Measurements from ENCODE around the gene ARHGAP15. TPM values are rescaled to one million over a fixed set of nuclear protein-coding genes. Genes with fewer than 3 reads are reported as not detected.

The ARHGAP15 gene
- total and polyA plus RNA-seq, 12 donors: 4.7 to 33.8 (median 10.4) TPM

DNA sequence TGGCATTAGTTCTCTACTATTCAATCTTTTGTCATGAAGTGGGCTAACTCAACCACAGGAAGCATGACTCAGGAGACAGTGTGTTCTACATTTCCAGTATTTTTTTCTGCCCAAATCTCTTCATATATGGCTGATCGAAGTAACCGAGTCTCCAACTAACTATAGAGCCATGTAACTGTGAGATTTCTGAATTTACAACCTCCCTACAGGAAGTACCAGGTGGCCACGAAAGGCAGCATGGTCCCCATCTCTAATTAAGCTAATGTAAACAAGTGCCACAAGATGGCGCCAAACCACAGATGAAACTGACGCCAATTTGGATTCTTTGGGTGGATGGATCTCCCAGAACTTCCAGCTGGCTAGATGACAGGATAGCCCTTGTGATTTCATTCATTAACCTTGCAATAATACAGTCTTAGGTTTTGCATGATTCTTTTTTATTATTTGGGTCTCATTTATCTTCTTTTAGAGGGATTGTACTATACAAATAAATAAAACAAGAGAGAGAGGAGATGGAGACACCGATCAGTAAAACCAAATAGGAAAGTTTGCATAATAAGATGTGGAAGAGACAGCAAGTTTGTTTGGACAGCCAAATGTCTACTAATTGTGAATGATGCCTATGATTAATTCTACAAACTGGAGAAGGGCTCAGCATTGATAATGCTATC is 18.3 kb upstream of the ARHGAP15 start:
- intact Hi-C loops (cut with DNase I): loop anchor here in 1 of 2 donors (10.0 kb wide), 1 partner anchor 144 kb away; no protein-coding TSS in a partner anchor
- no peak for TF ChIP-seq POLR2A (IDR thresholded peaks at IDR 0.05)
- TF ChIP-seq, protein P1, sequence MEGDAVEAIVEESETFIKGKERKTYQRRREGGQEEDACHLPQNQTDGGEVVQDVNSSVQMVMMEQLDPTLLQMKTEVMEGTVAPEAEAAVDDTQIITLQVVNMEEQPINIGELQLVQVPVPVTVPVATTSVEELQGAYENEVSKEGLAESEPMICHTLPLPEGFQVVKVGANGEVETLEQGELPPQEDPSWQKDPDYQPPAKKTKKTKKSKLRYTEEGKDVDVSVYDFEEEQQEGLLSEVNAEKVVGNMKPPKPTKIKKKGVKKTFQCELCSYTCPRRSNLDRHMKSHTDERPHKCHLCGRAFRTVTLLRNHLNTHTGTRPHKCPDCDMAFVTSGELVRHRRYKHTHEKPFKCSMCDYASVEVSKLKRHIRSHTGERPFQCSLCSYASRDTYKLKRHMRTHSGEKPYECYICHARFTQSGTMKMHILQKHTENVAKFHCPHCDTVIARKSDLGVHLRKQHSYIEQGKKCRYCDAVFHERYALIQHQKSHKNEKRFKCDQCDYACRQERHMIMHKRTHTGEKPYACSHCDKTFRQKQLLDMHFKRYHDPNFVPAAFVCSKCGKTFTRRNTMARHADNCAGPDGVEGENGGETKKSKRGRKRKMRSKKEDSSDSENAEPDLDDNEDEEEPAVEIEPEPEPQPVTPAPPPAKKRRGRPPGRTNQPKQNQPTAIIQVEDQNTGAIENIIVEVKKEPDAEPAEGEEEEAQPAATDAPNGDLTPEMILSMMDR (IDR thresholded peaks at IDR 0.05): peak; percentile 50 to 81 (median 61)
- Histone ChIP-seq H3K4me3 (no peak overlapping the region), H3K4me1 (replicated peaks in 1 of 2) (no peaks in the 10 kb centered on the region), H3K27ac (no peak overlapping the region), H3K27me3 (no peaks in the 10 kb centered on the region), H3K36me3 (replicated peaks in 1 of 2) (no peaks in the 10 kb centered on the region), H3K9me3 (replicated peaks in 1 of 3) (no peaks in the 10 kb centered on the region)
- DNase-seq: peak; percentile 43 to 85 (median 59)
- 17 to 24% (median 21%) methylated on average over 6 of the region's 6 CpGs for WGBS, 4 donors

DNA sequence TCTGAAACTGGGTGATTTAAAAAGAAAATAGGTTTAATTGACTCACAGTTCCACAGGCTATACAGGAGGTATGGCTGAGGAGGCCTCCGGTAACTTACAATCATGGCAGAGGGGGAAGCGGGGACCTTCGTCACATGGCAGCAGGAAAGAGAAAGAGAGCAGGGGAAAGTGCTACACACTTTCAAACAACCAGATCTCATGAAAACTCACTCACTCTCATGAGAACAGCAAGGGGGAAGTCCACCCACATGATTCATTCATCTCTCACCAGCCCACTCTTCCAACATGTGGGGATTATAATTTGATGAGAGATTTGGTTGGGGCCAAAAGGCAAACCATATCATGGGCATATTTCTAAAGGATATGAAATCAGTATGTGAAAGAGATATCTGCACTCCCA is 12.0 kb upstream of the ARHGAP15 start:
- no peaks in the 10 kb centered on the region for H3K27me3 ChIP-seq
- H3K27ac ChIP-seq: no peak overlapping the region
- H3K4me3 ChIP-seq: no peak overlapping the region
- intact Hi-C loops (cut with DNase I): loop anchor here in 1 of 2 donors (10.0 kb wide), 1 partner anchor 138 kb away; no protein-coding TSS in a partner anchor
- no peaks in the 10 kb centered on the region for H3K36me3 ChIP-seq (replicated peaks in 1 of 2)
- no peak for DNase-seq
- TF ChIP-seq, protein P1 (IDR thresholded peaks at IDR 0.05): no peak
- TF ChIP-seq POLR2A (IDR thresholded peaks at IDR 0.05): no peak
- no peaks in the 10 kb centered on the region for H3K4me1 ChIP-seq (replicated peaks in 1 of 2)
- WGBS, 4 donors: 93 to 100% (median 95%) methylated on average over 3 of the region's 3 CpGs
- H3K9me3 ChIP-seq (replicated peaks in 1 of 3): no peaks in the 10 kb centered on the region

DNA sequence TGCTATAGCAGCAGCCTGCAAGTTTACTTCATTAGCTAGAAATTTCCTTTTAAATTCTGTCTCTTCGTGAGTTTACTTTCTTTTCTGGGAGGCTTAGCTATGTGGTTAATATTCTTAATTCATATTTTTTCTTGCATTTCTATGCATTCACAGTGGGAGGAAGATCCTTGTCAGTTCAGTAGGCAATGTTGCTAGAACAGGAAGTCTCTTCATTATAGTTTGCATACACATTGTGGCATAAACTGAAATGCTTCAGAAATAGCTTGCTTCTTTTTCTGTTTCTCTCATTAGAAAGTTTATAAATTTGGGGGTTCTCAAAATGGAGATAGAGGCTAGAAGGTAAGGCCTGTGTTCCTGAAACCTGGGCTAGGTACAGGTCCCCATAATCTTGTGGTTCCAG is 8.1 kb upstream of the ARHGAP15 start:
- 43 to 69% (median 62%) methylated on average over 1 of the region's 1 CpG for WGBS, 4 donors
- Histone ChIP-seq H3K27me3 (no peaks in the 10 kb centered on the region), H3K27ac (no peak overlapping the region)

DNA sequence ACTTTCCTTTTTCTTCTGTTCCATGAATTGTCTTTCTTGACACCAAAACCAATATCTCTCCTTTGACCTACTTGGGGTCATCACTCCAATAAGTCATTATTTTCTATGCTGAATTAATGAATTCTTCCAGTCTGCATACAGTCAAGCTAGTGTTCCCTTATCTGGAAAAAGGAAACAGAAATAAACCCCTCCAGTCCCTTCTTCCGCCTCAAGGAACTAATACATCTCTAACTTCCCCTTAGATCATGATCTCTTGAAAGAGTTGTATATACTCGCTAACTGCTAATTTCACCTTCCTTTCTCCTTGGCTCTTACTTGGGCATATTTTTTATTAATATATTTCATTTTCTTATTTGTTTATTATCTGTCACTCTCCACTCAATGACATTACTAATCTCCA is 7.3 kb upstream of the ARHGAP15 start:
- Histone ChIP-seq H3K36me3 (replicated peaks in 1 of 2) (no peaks in the 10 kb centered on the region), H3K27me3 (no peaks in the 10 kb centered on the region), H3K4me1 (replicated peaks in 1 of 2) (no peaks in the 10 kb centered on the region), H3K27ac (no peak overlapping the region), H3K9me3 (replicated peaks in 1 of 3) (no peaks in the 10 kb centered on the region), H3K4me3 (no peak overlapping the region)
- intact Hi-C loops (cut with DNase I): no loop called here
- WGBS, 4 donors: 79 to 91% (median 83%) methylated on average over 2 of the region's 2 CpGs
- TF ChIP-seq, protein P1 (IDR thresholded peaks at IDR 0.05): no peak
- TF ChIP-seq POLR2A (IDR thresholded peaks at IDR 0.05): no peak
- no peak for DNase-seq

More for the DNA sequence above, 8.1 kb upstream of the ARHGAP15 start:
- intact Hi-C loops (cut with DNase I): no loop called here
- Histone ChIP-seq H3K4me1 (replicated peaks in 1 of 2) (no peaks in the 10 kb centered on the region), H3K9me3 (replicated peaks in 1 of 3) (no peaks in the 10 kb centered on the region), H3K4me3 (no peak overlapping the region), H3K36me3 (replicated peaks in 1 of 2) (no peaks in the 10 kb centered on the region)
- no peak for TF ChIP-seq POLR2A (IDR thresholded peaks at IDR 0.05)
- TF ChIP-seq, protein P1 (IDR thresholded peaks at IDR 0.05): no peak
- no peak for DNase-seq

All from adrenal gland (tissue), 12 donors.